HUES64 (cell line): ENCODE measurements around the gene NBPF6. TPM values are rescaled to one million over a fixed set of nuclear protein-coding genes. Genes with fewer than 3 reads are reported as not detected.
"Not testable (repeated sequence)": the region's sequence is repeated elsewhere in the genome, so short reads cannot be mapped to it uniquely, and the experiment has no call there.

Source experiments
- H3K27ac ChIP-seq: 2 replicates; pipeline ENCODE4 v1.7.0; 2013; ENCODE audit warnings: low read depth, low read length, inconsistent platforms
- H3K27me3 ChIP-seq: 2 replicates; pipeline ENCODE4 v1.6.1; 2013; ENCODE audit warnings: mild to moderate bottlenecking, low read length; ENCODE audit not compliant: insufficient read depth
- H3K36me3 ChIP-seq: 2 replicates; pipeline ENCODE4 v1.6.1; 2013; ENCODE audit warnings: mild to moderate bottlenecking, low read length; ENCODE audit not compliant: insufficient read depth
- H3K4me1 ChIP-seq: 2 replicates; pipeline ENCODE4 v1.6.1; 2013; ENCODE audit warnings: mild to moderate bottlenecking, low read length, moderate library complexity; ENCODE audit not compliant: insufficient read depth
- H3K4me3 ChIP-seq: 2 replicates; pipeline ENCODE4 v1.5.1; 2013; ENCODE audit warnings: mild to moderate bottlenecking, low read length, moderate library complexity
- H3K9ac ChIP-seq: 2 replicates; pipeline ENCODE4 v1.6.1; 2013; ENCODE audit warnings: mild to moderate bottlenecking, low read depth, low read length
- H3K9me3 ChIP-seq: 2 replicates; pipeline ENCODE4 v1.6.1; 2013; ENCODE audit warnings: low read depth, low read length; ENCODE audit not compliant: insufficient read depth
- WGBS: fragments of 150-250, 120-280 bp; methylation state at CpG from one replicate; pipeline ENCODE4 v1.1.7; 2013; ENCODE audit warnings: missing lambda C conversion rate; 5-methylcytosine and 5-hydroxymethylcytosine counted together
- polyA plus RNA-seq, 2 experiments: library from polyadenylated mRNA; stranded (reverse); fragments of 50-300 nt; gene quantifications; one replicate each; pipeline ENCODE4 v1.2.3, GENCODE V29; 2013

NBPF6 gene, protein sequence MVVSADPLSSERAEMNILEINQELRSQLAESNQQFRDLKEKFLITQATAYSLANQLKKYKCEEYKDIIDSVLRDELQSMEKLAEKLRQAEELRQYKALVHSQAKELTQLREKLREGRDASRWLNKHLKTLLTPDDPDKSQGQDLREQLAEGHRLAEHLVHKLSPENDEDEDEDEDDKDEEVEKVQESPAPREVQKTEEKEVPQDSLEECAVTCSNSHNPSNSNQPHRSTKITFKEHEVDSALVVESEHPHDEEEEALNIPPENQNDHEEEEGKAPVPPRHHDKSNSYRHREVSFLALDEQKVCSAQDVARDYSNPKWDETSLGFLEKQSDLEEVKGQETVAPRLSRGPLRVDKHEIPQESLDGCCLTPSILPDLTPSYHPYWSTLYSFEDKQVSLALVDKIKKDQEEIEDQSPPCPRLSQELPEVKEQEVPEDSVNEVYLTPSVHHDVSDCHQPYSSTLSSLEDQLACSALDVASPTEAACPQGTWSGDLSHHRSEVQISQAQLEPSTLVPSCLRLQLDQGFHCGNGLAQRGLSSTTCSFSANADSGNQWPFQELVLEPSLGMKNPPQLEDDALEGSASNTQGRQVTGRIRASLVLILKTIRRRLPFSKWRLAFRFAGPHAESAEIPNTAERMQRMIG
- not detected for polyA plus RNA-seq (2013, experiment 1 of 2)
- polyA plus RNA-seq (2013, experiment 2 of 2) = not detected

DNA sequence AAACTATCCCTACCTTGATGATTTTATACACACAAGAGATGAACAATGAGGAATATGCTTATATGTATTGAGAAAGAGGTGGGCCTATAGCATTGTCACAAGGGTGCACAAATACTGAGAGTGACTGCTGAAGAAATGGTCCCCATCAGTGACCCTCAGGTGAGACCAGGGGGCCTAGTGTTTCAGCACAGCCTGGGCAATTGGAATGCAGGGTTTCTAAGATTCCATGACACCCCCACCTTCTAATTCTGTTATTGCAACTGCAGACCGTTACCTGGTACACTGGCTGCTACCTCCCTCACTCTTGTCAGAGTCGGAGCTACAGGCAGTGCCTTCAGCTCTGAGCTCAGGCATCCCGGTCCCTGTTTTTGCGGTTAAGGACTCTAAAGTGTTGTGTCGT lies at the start of gene NBPF6:
NBPF6 (plus strand) TSS at position 301 of the 400 bp plus-strand sequence. CDS start 259 bp downstream, outside the sequence.
- H3K36me3 ChIP-seq, H3K9ac ChIP-seq, H3K4me1 ChIP-seq, H3K27ac ChIP-seq, H3K9me3 ChIP-seq, H3K4me3 ChIP-seq, H3K27me3 ChIP-seq: not testable (repeated sequence)
- WGBS = 80% methylated on average over 1 of the region's 5 CpGs

DNA sequence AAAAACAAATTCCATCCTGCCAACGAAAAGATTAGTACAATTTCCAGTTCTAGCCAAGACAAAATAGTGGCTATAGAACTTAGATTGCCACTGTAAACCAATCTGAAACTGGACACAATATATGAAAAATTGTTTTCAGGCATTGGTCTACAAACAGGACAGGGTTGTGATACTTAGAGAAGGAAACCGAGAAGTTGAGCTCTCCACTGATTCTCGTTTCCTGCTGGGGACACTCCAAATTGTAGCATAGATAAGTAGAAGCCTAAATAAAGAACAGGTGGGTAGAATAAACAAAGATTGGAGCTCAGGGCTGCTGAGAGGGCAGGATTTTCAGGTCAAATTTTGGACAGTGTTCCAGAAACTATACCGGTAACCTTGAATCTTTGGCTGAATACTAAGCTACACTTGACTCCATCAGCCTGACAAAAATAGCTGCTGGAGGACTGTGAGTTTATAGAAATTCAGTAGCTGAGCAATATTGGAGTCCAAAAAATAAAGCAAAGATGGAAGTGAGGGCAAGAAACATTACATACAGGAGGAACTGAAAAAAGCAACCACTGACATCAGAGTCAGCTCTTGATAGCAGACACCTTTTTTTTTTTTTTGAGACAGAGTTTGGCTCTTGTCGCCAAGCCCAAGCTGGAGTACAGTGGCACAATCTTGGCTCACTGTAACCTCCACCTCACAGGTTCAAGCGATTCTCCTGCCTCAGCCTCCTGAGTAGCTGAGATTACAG lies 38.9 kb upstream of the NBPF6 start:
- H3K27me3 ChIP-seq, H3K27ac ChIP-seq, H3K9me3 ChIP-seq, H3K36me3 ChIP-seq, H3K4me1 ChIP-seq, H3K4me3 ChIP-seq, H3K9ac ChIP-seq: not testable (repeated sequence)
- no CpG with 5 or more reads among the region's 6 CpGs for WGBS

DNA sequence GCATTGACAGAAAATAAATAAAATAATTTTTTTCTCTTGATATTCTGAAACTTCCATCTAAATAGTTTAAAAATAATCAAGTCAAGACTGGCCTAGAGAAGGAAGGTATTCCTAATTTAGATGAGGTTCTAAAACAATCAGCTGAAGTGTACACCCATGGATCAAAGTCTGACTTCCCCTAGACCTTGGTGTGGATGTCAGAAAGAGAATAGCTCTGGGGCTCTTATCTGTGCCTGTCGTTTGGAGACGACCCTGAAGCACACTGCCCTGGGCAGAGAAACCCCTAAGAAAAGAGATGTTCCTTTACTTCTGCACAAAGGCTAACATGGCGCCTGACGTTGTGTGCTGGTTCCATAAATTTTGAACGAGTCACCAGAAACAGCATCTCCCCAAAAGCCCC lies 30.0 kb upstream of the NBPF6 start:
- not testable (repeated sequence) for H3K4me3 ChIP-seq, H3K27ac ChIP-seq, H3K9ac ChIP-seq, H3K36me3 ChIP-seq, H3K27me3 ChIP-seq, H3K4me1 ChIP-seq, H3K9me3 ChIP-seq
- WGBS = no CpG with 5 or more reads among the region's 5 CpGs

DNA sequence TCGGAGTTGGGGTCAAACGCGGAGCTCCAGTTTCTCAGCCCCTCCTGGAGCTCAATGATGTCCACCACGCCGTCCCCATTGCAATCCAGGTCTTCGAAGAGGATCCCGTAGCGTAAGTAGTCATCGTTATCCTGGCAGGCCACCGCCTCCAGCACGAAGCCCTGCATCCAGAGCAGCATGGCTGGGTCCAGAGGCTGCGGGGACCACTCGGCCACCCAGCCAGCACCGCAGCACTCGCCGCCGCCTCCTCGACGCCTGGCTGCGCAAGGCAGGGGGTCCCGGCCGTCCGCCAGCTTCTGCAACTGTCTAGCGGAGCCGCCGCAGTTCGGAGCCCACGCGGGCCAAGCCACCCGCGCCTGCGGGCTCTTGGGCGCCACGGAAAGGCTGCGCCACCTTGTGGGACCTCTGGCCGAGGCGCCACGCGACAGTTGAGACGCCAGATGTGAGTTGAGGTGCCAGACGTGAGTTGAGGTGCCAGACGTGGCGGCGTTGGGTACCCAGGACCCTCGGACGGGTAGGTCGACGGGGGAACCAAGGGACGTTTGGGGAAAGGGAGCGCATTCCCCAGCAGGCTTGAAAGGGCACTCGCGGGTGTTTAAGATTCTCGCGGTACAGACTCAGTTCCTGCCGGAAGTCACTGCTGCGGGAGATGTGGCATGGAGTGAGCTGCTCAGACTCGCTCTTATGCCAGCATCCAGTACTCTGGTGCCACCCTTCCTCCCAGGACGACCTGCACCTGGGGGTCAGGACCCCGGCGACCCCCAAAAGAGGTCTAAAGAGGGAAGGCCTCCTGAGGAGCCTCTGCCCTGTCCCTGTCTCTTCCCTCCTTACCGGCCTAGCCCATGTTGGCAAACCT lies 28.9 kb upstream of the NBPF6 start:
- H3K36me3 ChIP-seq, H3K27me3 ChIP-seq, H3K4me1 ChIP-seq, H3K9ac ChIP-seq, H3K4me3 ChIP-seq, H3K27ac ChIP-seq, H3K9me3 ChIP-seq: not testable (repeated sequence)
- WGBS = no CpG with 5 or more reads among the region's 61 CpGs

DNA sequence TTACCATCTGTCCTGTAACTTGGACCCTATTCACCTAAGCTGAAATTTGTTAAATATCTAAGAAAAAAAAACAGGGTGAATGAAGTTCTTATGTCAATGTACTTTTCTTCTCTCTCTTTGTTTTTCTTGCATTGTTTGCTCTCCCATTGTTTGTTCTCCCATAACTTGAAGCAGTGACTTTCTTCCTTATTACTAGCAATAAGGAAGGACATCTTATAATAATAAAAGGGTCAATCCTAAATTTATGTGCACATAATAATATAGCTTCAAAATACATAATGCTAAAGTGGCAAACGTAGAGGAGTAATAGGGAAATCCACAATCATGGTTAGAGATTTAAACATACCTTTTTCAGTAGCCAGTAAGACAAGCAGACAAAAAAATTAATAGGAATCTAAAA lies 23.3 kb upstream of the NBPF6 start:
- not testable (repeated sequence) for H3K4me1 ChIP-seq, H3K9me3 ChIP-seq, H3K27ac ChIP-seq, H3K9ac ChIP-seq, H3K4me3 ChIP-seq, H3K27me3 ChIP-seq, H3K36me3 ChIP-seq
- WGBS = no CpG with 5 or more reads among the region's 1 CpG

DNA sequence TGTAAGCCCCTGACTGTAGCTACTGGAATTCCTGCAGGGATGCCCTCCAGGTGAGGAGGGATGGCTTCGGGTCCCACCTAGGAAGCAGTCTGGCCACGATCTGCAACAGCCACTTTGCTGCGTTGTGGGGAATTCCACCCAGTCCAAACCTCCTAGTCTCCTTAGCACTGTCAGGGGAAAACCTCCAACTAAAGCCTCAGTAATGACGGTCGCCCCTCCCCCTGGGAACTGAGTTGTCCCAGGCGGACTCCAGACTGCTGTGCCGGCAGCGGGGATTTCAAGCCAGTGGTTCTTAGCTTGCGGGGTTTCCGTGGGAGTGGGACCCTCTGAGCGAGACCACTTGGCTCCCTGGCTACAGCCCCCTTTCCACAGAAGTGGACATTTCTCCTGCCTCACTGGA lies 18.1 kb upstream of the NBPF6 start:
- H3K4me1 ChIP-seq, H3K9ac ChIP-seq, H3K27ac ChIP-seq, H3K27me3 ChIP-seq, H3K4me3 ChIP-seq, H3K9me3 ChIP-seq, H3K36me3 ChIP-seq: not testable (repeated sequence)
- no CpG with 5 or more reads among the region's 11 CpGs for WGBS

DNA sequence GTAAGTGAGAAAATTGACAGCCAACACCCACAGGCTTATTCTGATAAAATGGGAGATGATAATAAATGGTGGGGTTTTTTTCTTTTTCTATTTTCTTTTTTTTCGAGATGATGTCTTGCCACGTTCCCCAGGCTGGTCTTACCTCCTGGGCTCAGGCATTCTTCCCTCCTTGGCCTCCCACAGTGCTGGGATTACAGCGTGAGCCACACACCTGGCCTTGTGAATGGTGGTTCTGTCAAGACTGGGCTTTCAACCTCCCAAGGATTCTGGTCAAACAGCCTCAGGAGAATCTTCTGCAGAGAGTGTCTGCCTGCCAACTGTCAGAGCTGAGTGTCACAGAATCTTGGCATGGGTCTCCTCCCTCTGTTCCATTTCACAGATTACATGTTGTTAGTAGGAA lies 16.7 kb upstream of the NBPF6 start:
- not testable (repeated sequence) for H3K9ac ChIP-seq, H3K9me3 ChIP-seq, H3K36me3 ChIP-seq, H3K4me1 ChIP-seq, H3K27me3 ChIP-seq, H3K4me3 ChIP-seq, H3K27ac ChIP-seq
- no CpG with 5 or more reads among the region's 3 CpGs for WGBS

DNA sequence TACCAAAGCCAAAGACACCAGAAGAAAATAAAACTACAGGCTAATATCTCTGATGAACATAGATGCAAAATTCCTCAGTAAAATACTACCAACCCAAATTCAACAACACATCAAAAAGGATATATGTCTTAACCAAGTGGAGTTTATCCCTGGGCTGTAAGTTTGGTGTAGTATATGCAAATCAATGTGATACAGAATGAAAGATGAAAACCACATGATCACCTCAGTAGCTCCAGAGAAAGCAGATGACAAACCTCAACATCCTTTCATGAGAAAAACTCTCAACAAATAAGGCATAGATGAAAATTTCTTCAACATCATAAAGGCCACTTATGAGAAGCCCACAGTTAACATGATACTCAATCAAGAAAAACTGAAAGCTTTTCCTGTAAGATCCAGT lies 11.6 kb upstream of the NBPF6 start:
- not testable (repeated sequence) for H3K27me3 ChIP-seq, H3K36me3 ChIP-seq, H3K9me3 ChIP-seq, H3K27ac ChIP-seq, H3K4me3 ChIP-seq, H3K9ac ChIP-seq, H3K4me1 ChIP-seq

DNA sequence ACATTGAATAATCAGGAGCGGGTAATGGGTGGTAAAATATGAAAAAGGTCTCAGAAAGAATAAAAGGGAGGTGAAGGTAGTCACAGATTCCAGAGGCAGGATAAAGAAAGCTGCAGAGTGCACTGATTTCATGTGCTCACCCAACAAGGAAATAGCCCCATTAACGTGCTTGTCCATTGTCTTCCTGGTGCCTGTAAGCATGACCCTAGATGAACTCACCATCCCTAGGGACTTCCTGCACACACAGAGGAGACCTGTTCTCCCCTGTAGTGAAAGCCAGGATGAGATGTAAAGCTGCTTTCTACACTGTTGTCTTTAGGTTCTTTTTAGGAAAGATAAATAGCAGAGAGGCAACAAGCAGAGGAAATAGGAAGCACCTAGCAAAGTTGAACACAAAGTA lies 4.4 kb downstream of the NBPF6 start:
- WGBS = no CpG with 5 or more reads among the region's 2 CpGs
- H3K4me1 ChIP-seq, H3K27me3 ChIP-seq, H3K27ac ChIP-seq, H3K9me3 ChIP-seq, H3K4me3 ChIP-seq, H3K36me3 ChIP-seq, H3K9ac ChIP-seq: not testable (repeated sequence)

DNA sequence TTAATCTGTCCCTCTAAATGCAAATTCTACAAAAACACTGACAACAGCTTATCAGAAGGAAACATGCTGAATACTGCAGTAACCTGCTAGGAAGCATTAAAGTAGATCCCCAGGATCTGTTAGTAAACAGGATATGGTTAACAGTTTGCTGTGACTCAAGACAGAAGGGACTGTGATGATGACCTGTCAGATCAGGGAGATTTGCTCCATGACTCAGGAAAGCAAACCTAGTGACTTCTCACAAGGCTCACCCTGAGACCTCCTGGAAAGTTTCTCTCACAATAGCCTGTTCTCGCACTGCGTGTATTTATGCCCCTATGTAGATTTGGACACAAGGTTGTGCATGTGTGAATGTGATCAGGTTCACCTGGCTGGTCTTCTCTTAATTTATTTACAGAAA lies 8.5 kb downstream of the NBPF6 start:
- not testable (repeated sequence) for H3K9me3 ChIP-seq, H3K4me3 ChIP-seq, H3K4me1 ChIP-seq, H3K27me3 ChIP-seq, H3K9ac ChIP-seq, H3K27ac ChIP-seq, H3K36me3 ChIP-seq
- no CpG with 5 or more reads among the region's 2 CpGs for WGBS

DNA sequence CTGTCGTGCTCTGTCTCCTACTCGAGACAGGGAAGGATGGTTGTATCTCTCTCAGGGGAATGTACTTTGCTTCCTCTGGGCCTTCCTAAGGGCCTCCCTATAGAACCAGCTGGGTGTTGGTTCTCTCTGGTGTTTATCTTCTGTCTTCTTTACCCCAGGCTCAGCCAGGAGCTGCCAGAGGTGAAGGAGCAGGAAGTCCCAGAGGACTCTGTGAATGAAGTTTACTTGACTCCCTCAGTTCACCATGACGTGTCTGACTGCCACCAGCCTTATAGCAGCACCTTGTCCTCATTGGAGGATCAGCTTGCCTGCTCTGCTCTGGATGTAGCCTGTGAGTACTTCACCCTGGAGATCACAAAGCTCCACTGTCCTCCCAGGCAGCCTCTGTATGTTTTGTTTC lies 11.6 kb downstream of the NBPF6 start:
- not testable (repeated sequence) for H3K27me3 ChIP-seq, H3K36me3 ChIP-seq, H3K4me3 ChIP-seq, H3K9me3 ChIP-seq, H3K27ac ChIP-seq, H3K4me1 ChIP-seq, H3K9ac ChIP-seq
- WGBS = no CpG with 5 or more reads among the region's 3 CpGs
